Hematopoietic multipotent progenitor cell treated with erythropoietin and hydrocortisone succinate and interleukin-3 and kit ligand, for 8 days (in vitro differentiated cells): ENCODE measurements around the gene CEP131.
"Not testable (repeated sequence)": the region's sequence is repeated elsewhere in the genome, so short reads cannot be mapped to it uniquely, and the experiment has no call there.

Source experiments
- DNase-seq: peaks from one replicate; pipeline ENCODE4 v3.0.0-alpha.2; 2015

Gene CEP131

DNA sequence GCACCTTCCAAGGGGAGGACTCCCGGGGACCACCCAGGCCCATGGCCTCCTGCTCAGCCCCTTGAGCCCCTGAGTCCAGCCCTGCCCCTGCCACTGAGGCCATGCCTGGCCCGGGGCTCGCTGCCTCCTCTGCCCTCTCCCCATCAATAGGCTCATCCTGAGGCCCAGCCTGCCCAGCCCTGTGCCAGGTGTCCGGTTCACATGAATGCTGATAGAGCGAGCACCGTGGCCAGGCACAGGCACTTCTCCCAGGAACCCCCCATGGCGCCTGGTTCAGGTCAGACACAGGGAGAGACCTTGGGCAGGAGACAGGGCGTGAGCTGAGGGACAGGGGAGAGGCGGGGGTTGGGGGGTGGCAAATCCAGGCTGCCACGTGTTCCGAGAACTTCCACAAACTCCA is 60.3 kb downstream of the CEP131 start:
- no peak for DNase-seq

DNA sequence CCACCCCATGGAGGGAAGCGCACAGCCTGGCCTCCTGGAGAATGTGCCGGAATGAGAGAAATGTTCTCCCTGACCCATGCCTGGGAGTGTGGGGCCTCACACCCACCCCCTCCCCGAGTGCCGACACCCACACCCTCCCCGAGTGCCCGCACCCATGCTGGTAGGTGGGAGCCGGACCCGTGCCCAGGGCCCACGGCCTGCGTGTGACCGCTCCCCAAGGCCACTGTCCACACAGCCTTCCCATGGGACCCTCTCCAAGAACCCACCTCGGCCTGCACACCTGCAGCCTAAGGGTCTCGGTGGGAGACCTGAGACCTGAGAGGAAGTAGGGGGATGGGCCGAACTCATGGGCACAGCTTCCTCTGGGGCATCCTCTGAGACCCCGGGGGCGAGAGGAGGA is 60.8 kb downstream of the CEP131 start:
- no peak for DNase-seq

GRCh38 chr17:81161536-81161935 is 61.2 kb downstream of the CEP131 start:
- DNase-seq = no peak

- DNase-seq = no peak
Observed at GRCh38 chr17:81160747-81161453, 61.9 kb downstream of the CEP131 start.

DNA sequence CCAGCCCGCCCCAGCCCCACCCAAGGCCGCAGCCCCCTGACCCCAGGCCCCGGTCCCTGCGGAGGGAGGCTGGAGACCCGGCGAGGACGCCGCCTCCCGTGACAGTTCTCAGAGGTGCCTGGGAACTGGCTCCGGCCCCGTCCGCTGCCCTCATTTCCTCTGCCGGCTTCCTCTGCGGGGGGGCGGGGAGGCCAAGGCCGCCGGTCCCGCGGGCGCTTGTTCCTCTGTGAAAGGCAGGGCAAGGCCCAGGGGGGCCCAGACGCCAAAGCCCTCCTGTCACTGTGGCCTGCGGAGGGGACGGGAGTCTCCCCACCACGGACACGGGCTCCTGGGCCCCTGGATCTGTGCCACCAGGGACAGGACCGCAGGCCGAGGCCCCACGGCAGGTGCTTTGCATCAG is 62.5 kb downstream of the CEP131 start:
- no peak for DNase-seq

- DNase-seq = no peak
Observed at GRCh38 chr17:81159611-81160265, 63.0 kb downstream of the CEP131 start.

DNA sequence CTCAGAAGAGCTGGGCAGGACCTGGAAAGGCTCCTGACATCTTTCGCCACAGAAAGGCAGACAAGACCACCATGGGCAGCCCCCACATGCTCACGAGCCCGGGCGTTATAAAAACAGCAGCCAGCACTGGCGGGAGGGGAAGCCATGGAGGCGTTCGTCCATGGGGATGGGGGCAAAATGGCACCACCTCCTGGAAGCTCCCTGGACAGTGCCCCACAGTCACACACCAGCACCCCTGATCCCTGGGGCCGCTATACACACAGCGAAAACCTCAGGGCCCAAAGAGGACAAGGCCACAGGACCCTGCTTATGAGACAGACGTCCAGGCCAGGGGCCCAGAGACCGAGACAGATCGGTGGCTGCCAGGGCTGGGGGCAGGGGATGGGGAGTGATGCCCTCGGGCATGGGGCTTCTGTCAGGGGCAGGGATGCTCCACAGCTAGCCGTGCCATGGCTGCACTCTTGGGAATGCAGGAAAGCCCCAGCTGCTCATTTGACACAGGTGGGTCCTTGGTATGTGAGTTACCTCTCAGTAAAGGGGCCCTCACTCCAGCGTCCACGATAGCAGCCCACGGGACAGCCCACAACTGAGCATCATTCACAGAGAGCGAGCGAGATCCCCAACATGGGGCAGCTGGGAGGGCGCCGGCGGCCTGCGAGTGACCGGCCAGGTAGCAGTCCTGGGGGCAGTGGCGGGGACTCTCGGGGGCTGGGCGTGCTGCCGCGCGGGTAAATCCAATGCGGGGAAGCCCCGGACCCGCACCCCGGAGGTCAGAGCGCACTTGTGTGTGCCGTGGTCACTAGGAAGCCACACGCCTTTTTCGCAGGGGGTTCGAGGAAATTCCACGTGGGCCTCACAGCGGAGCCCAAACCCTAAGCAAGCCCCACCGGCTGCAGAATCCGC is 63.8 kb downstream of the CEP131 start:
- DNase-seq = no peak

DNA sequence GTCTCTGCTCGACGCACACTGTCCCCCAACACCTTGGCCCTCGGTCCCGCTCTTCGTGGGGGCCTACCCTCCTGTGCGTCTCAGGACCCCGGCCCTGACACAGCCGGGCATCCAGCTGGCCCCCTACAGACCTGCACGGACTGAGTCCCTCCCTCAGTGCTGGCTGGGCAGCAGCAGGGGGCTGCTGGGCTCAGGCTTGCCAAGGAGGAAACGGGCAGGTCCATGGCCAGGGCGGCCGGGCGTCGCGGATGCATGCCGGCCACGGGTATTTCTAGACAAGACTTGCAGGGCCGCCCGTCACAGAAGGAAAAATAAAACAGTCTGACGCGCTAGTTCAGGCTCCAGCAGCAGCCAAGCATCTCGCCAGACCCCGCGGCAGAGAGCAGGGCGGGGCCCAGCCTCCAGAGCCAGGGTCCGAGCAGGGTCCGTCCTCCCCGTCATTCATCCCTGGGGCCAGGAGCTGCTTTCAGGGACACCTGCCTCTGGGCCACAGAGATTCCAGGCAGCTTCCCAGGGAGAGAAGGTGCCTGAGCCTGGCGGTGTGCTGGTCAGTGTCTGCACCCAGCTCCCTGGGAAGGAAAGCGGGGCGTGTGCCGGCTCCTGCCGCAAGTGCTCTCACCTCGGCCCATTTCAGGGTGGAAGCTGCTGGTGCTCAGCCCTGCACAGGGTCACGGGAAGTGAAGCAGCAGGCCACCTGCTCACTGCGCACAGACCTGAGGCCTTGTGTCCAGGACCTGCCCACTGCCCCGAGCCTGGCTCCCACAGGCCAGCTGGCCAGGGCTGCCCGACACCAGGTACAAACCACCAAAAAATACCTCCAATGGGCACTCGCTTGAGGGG is 64.7 kb downstream of the CEP131 start:
- DNase-seq = no peak

- DNase-seq = no peak
Observed at GRCh38 chr17:81156866-81157805, 65.6 kb downstream of the CEP131 start.

DNA sequence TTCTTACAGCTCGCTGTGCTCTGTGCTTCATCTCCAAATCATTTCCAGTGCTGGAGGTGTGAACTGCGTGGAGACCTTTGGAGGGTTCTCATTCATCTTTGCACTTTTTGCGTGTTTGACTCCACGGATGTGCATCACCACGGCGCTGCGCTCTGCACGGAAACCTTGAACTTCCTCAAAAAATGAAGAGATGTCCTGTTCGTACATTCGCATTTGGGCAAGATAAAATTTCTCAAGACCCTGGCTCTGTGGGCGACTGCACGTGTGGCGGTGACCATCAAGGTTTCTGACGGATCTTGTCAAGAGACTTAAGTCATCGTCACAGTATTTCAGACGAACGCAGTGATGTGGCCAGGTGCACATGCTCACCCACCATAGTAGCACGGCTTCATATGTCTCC is 67.8 kb downstream of the CEP131 start:
- DNase-seq = no peak

- not testable (repeated sequence) for DNase-seq
Observed at GRCh38 chr17:81154016-81154415, 68.7 kb downstream of the CEP131 start.

GRCh38 chr17:81153340-81153803 is 69.4 kb downstream of the CEP131 start:
- DNase-seq = no peak

- DNase-seq = no peak
Observed at GRCh38 chr17:81152288-81152828, 70.4 kb downstream of the CEP131 start.

DNA sequence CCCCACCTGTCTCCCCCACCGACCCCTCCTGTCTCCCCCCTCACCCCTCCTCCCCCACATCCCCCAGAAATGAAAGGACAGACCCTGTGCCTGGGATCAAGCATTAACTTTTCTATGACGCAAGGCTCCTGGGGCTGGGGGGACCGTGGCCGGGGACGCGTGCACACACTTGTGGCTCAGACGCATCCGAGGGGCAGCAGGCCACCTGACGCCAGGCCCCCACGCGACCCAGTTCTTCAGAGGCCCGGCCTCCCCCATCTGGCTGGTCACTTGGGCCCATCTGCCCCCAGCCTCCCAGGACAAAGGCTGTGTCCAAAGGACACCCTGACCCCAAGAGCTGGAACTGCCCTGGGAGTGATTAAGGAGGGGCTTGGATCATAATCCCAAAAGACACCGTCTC is 71.5 kb downstream of the CEP131 start:
- no peak for DNase-seq

- DNase-seq = no peak
Observed at GRCh38 chr17:81150377-81151077, 72.2 kb downstream of the CEP131 start.

- DNase-seq = no peak
Observed at GRCh38 chr17:81148986-81149533, 73.7 kb downstream of the CEP131 start.

GRCh38 chr17:81148571-81148970 is 74.2 kb downstream of the CEP131 start:
- no peak for DNase-seq

GRCh38 chr17:81147701-81148100 is 75.1 kb downstream of the CEP131 start:
- no peak for DNase-seq

- DNase-seq = not testable (repeated sequence)
Observed at GRCh38 chr17:81146208-81146607, 76.6 kb downstream of the CEP131 start.

DNA sequence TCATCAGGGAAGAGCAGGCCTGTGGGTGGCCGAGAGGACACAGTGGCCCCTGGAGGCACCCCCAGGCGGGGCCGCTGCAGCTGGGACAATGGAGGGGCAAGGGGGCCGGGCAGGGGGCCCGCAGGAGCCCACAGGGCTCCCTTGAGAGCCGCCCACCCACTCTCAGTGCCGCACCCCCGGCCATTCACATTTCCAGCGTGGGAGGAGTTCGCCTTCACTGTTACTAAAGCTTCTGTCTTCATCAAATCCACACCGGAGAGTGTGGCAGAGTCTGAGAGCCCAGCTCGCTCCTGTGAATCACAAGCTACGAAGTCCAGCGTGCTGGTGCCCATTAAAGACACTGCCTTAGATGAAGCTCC is 78.4 kb downstream of the CEP131 start:
- DNase-seq = no peak
